HFFc6 (cell line): ENCODE measurements around the gene LRRC28. TPM values are rescaled to one million over a fixed set of nuclear protein-coding genes. Genes with fewer than 3 reads are reported as not detected.

Experiments
- DNase-seq: peaks from one replicate; pipeline ENCODE4 v3.0.0-alpha.2; 2018
- H3K27ac Mint-ChIP-seq: 2 replicates; pipeline ENCODE4 v1.8.0; 2020; ENCODE audit warnings: mild to moderate bottlenecking, mixed read lengths
- H3K27me3 Mint-ChIP-seq: 2 replicates; pipeline ENCODE4 v1.8.0; 2021; ENCODE audit warnings: mild to moderate bottlenecking, moderate library complexity, mixed read lengths; ENCODE audit not compliant: insufficient read depth
- H3K36me3 Mint-ChIP-seq: 2 replicates; pipeline ENCODE4 v1.8.0; 2021; ENCODE audit warnings: low read depth, mixed read lengths
- H3K4me1 Mint-ChIP-seq: 2 replicates; pipeline ENCODE4 v1.8.0; 2020; ENCODE audit warnings: low read depth, mixed read lengths
- H3K4me3 Mint-ChIP-seq: 2 replicates; pipeline ENCODE4 v1.8.0; 2020; ENCODE audit warnings: mild to moderate bottlenecking, moderate library complexity, mixed read lengths
- H3K9me3 Mint-ChIP-seq: 2 replicates; pipeline ENCODE4 v1.8.0; 2020; ENCODE audit warnings: mild to moderate bottlenecking, mixed read lengths
- CTCF ChIP-seq: fragments of 200-600 bp; sonication (generic); IDR thresholded peaks from 2 replicates; pipeline ENCODE4 v1.5.0; 2021; ENCODE audit warnings: antibody characterized with exemption, mild to moderate bottlenecking
- total RNA-seq, 6 experiments: library from RNA; stranded (reverse); fragmentation: NEBNext Ultra II Directional; extraction: Animal tissue kit (Norgen Biotek cat#: 25700); gene quantifications; 2 replicates in 1 of 6; 3 replicates in 5 of 6; pipeline ENCODE4 v1.2.3, GENCODE V29; 2021

LRRC28 gene
- total RNA-seq, 6 experiments from 2014 or later, result 11.1 to 18.4 (median 15.1) TPM

- no peaks in the 10 kb centered on the region for H3K36me3 Mint-ChIP-seq
- no peak overlapping the region; the same call in 1 of the 2 replicates for H3K4me3 Mint-ChIP-seq
- no peak for TF ChIP-seq CTCF
- H3K4me1 Mint-ChIP-seq, result peaks cover 35% of the 10 kb centered on the region
- peak overlapping the region; percentile 72 for H3K27ac Mint-ChIP-seq
- DNase-seq, result peak; percentile 25
- no peaks in the 10 kb centered on the region for H3K9me3 Mint-ChIP-seq
- H3K27me3 Mint-ChIP-seq, result no peaks in the 10 kb centered on the region
Observed at GRCh38 chr15:99211926-99212325, 39.4 kb upstream of the LRRC28 start.

- H3K4me1 Mint-ChIP-seq, result peaks cover 35% of the 10 kb centered on the region
- no peak for TF ChIP-seq CTCF
- H3K9me3 Mint-ChIP-seq, result no peaks in the 10 kb centered on the region
- no peaks in the 10 kb centered on the region for H3K27me3 Mint-ChIP-seq
- no peak overlapping the region for H3K4me3 Mint-ChIP-seq
- DNase-seq, result peak; percentile 39
- peak overlapping the region; percentile 72 for H3K27ac Mint-ChIP-seq
- no peaks in the 10 kb centered on the region for H3K36me3 Mint-ChIP-seq
Observed at GRCh38 chr15:99212406-99212805, 38.9 kb upstream of the LRRC28 start.

- no peak overlapping the region for H3K27ac Mint-ChIP-seq
- no peaks in the 10 kb centered on the region for H3K9me3 Mint-ChIP-seq
- H3K4me1 Mint-ChIP-seq, result peaks cover 35% of the 10 kb centered on the region
- H3K27me3 Mint-ChIP-seq, result no peaks in the 10 kb centered on the region
- no peaks in the 10 kb centered on the region for H3K36me3 Mint-ChIP-seq
- no peak overlapping the region for H3K4me3 Mint-ChIP-seq
- DNase-seq, result peak; percentile 68
- TF ChIP-seq CTCF, result peak; percentile 94
Observed at GRCh38 chr15:99213187-99213811, 38.0 kb upstream of the LRRC28 start.

- DNase-seq, result no peak
- no peaks in the 10 kb centered on the region for H3K27me3 Mint-ChIP-seq
- H3K4me1 Mint-ChIP-seq, result peaks cover 24% of the 10 kb centered on the region
- peaks cover 23% of the 10 kb centered on the region for H3K36me3 Mint-ChIP-seq
- H3K4me3 Mint-ChIP-seq, result no peak overlapping the region
- no peak for TF ChIP-seq CTCF
- no peaks in the 10 kb centered on the region for H3K9me3 Mint-ChIP-seq
- H3K27ac Mint-ChIP-seq, result no peak overlapping the region
Observed at GRCh38 chr15:99224372-99225214, 26.7 kb upstream of the LRRC28 start.

- TF ChIP-seq CTCF, result no peak
- Mint-ChIP-seq H3K36me3 (peaks cover 23% of the 10 kb centered on the region), H3K4me3 (no peak overlapping the region), H3K9me3 (no peaks in the 10 kb centered on the region), H3K27ac (peak overlapping the region; percentile 2; the same call in 1 of the 2 replicates), H3K27me3 (no peaks in the 10 kb centered on the region), H3K4me1 (peaks cover 24% of the 10 kb centered on the region)
- no peak for DNase-seq
Observed at GRCh38 chr15:99226802-99227201, 24.5 kb upstream of the LRRC28 start.
